K562 (cell line): ENCODE measurements around the gene SDC3. TPM values are rescaled to one million over a fixed set of nuclear protein-coding genes. Genes with fewer than 3 reads are reported as not detected.

Experiments
- HINFP ChIP-seq: fragments of 450-650 bp; conservative IDR thresholded peaks from 2 replicates; pipeline ENCODE4 v1.6.1; 2016; ENCODE audit warnings: missing genetic modification characterization, low read depth, mild to moderate bottlenecking, control low read depth, missing compliant biosample characterization
- ID3 ChIP-seq, 2 experiments: fragments of 250-450 bp in 1 of 2; fragments of 450-650 bp in 1 of 2; sonication (Bioruptor Pico) in 1 of 2; IDR thresholded peaks; 2 replicates each; pipeline versions ENCODE4 v1.6.1 to v1.8.0; 2016 to 2021; ENCODE audit warnings: mild to moderate bottlenecking in 2 of 2, moderate library complexity in 2 of 2, missing compliant biosample characterization in 1 of 2, missing genetic modification characterization in 1 of 2
- MCM7 ChIP-seq, 2 experiments: fragments of 450-650 bp; IDR thresholded peaks; 2 replicates each; pipeline ENCODE4 v1.6.1; 2016 to 2018
- PTRF ChIP-seq: fragments of 450-650 bp; IDR thresholded peaks from 2 replicates; pipeline ENCODE4 v1.6.1; 2016; ENCODE audit warnings: mild to moderate bottlenecking, missing genetic modification characterization, missing compliant biosample characterization
- RAD21 ChIP-seq, 2 experiments: fragments of 250-450 bp in 1 of 2; fragments of 450-650 bp in 1 of 2; sonication (Bioruptor Pico) in 1 of 2; formaldehyde crosslinking in 1 of 2; IDR thresholded peaks in 1 of 2; conservative IDR thresholded peaks in 1 of 2; 2 replicates each; pipeline versions ENCODE4 v1.4.0 to v1.8.0; 2020 to 2022; ENCODE audit warnings: mild to moderate bottlenecking in 2 of 2, moderate library complexity in 1 of 2
- SMC3 ChIP-seq: conservative IDR thresholded peaks from 2 replicates; pipeline ENCODE4 v1.6.1; 2011; ENCODE audit warnings: low read depth, low read length, improper control_type of control experiment; ENCODE audit not compliant: insufficient read depth
- ZBTB17 ChIP-seq: fragments of 450-650 bp; formaldehyde crosslinking; IDR thresholded peaks from 2 replicates; pipeline ENCODE4 v1.4.0; 2020; ENCODE audit warnings: mild to moderate bottlenecking
- ZHX1 ChIP-seq: fragments of 150-350 bp; conservative IDR thresholded peaks from 2 replicates; pipeline ENCODE4 v1.6.1; 2014; ENCODE audit warnings: low read length
- ZNF134 ChIP-seq: fragments of 250-450 bp; sonication (Bioruptor Pico); conservative IDR thresholded peaks from 2 replicates; pipeline ENCODE4 v1.4.0; 2020
- ZNF3 ChIP-seq: fragments of 250-450 bp; sonication (Bioruptor Pico); IDR thresholded peaks from 2 replicates; pipeline ENCODE4 v1.5.0; 2021; ENCODE audit warnings: mild to moderate bottlenecking, moderate library complexity
- ZNF324 ChIP-seq: fragments of 250-450 bp; sonication (Bioruptor Pico); IDR thresholded peaks from 2 replicates; pipeline ENCODE4 v1.4.0; 2020; ENCODE audit warnings: mild to moderate bottlenecking
- ZNF609 ChIP-seq: sonication (generic); formaldehyde crosslinking; IDR thresholded peaks from 2 replicates; pipeline ENCODE4 v1.8.1; 2023; ENCODE audit warnings: missing genetic modification reagents, mild to moderate bottlenecking, borderline replicate concordance
- ZNF778 ChIP-seq: fragments of 450-650 bp; formaldehyde crosslinking; IDR thresholded peaks from 2 replicates; pipeline ENCODE4 v1.4.0; 2020; ENCODE audit warnings: mild to moderate bottlenecking, moderate library complexity
- polyA plus RNA-seq, 8 experiments: library from polyadenylated mRNA; depleted of rRNA in 4 of 8; stranded (reverse) in 5 of 8; unstranded in 3 of 8; fragments of >200 nt; fragmentation: Nextera tagmentation in 2 of 8; fragmentation: Illumina TruSeq in 1 of 8; extraction: Ambion mirVana in 2 of 8; extraction: Trizol in 1 of 8; gene quantifications; 2 replicates each; pipeline versions ENCODE4 v1.2.1 to v1.2.3, GENCODE V29; 2011 to 2014; ENCODE audit warnings: inconsistent platforms in 1 of 8, missing spikeins in 1 of 8
- total RNA-seq, 7 experiments: library from RNA; depleted of rRNA in 6 of 7; stranded (reverse); fragments of >200 nt in 6 of 7; fragmentation: Illumina TruSeq in 2 of 7; extraction: Trizol in 2 of 7; gene quantifications; 2 replicates each; pipeline versions ENCODE4 v1.2.1 to v1.2.3, GENCODE V29; 2011 to 2021; ENCODE audit warnings: low replicate concordance in 1 of 7
- TF ChIP-seq, protein P1 (sequence below): fragments of 450-650 bp; formaldehyde crosslinking; IDR thresholded peaks from 2 replicates; pipeline ENCODE4 v1.4.0; 2022; ENCODE audit warnings: missing genetic modification characterization

Gene SDC3
- total and polyA plus RNA-seq, 9 of the 15 experiments (the other 6 are each of a cell fraction or from before 2014, with no cell fraction given): 0.38 to 44.1 (median 12.1) TPM

GRCh38 chr1:30887485-30888315 is 20.9 kb downstream of the SDC3 start (continued):
- TF ChIP-seq ZNF609 (CRISPR knock-in tag) (no peak), MCM7 (IDR thresholded peaks at IDR 0.05) (no peak), ZNF324 (CRISPR knock-in tag) (0 out of 2 replicates have a peak, but pooled peaks have one; percentile 3), SMC3 (no peak), RAD21 (CRISPR knock-in tag; conservative IDR thresholded peaks at IDR 0.05 in 1 of 2, IDR thresholded peaks at IDR 0.05 in 1 of 2) (peak; percentile 6 to 37; a peak in 2 of 4 replicates), ZNF778 (no peak), ZBTB17 (0 out of 2 replicates have a peak, but pooled peaks have one; percentile 37), HINFP (tag) (peak; percentile 45; the same call in 1 of the 2 replicates), ZNF3 (CRISPR knock-in tag) (no peak), PTRF (tag) (peak; percentile 18; the same call in 1 of the 2 replicates), ZHX1 (no peak), ZNF134 (CRISPR knock-in tag) (no peak), ID3 (CRISPR knock-in tag; IDR thresholded peaks at IDR 0.05) (no peak), ID3 (tag; IDR thresholded peaks at IDR 0.05) (no peak)
- TF ChIP-seq, protein P1, sequence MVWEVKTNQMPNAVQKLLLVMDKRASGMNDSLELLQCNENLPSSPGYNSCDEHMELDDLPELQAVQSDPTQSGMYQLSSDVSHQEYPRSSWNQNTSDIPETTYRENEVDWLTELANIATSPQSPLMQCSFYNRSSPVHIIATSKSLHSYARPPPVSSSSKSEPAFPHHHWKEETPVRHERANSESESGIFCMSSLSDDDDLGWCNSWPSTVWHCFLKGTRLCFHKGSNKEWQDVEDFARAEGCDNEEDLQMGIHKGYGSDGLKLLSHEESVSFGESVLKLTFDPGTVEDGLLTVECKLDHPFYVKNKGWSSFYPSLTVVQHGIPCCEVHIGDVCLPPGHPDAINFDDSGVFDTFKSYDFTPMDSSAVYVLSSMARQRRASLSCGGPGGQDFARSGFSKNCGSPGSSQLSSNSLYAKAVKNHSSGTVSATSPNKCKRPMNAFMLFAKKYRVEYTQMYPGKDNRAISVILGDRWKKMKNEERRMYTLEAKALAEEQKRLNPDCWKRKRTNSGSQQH (CRISPR knock-in tag): 0 out of 2 replicates have a peak, but pooled peaks have one; percentile 4
